ENCODE results near the gene RINL.
"Not testable (repeated sequence)": the region's sequence is repeated elsewhere in the genome, so short reads cannot be mapped to it uniquely, and the experiment has no call there.

The RINL gene

DNA sequence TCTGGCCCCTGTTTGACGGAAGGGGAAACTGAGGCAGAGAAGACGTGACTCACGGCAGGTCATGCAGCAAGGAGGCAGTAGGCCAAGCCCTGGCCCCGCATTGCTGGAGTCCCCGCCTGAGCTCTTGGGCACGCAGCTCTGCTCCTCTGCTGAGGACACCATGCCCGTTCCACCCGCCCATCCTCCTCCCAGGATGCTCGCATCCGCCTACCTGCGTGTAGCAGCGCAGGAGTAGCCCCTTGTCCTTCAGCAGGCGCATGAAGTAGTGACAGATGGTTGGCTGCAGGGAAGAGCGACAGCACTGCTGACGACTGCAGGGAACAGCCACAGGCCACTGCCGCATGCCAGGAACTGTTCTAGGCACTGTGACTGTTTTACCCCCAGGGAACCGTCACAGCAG lies 10.8 kb upstream of the RINL start:
- Histone ChIP-seq H3K4me1 (ENCODE audit: insufficient read depth, poor library complexity, severe bottlenecking) (no peaks in the 10 kb centered on the region), H3K36me3 (ENCODE audit: low read depth) (no peaks in the 10 kb centered on the region), H3K27me3 (ENCODE audit: insufficient read depth, poor library complexity, severe bottlenecking) (no peaks in the 10 kb centered on the region), H3K27ac (ENCODE audit: poor library complexity, severe bottlenecking) (no peak overlapping the region), H3K9me3 (ENCODE audit: severe bottlenecking) (no peaks in the 10 kb centered on the region), H3K4me3 (ENCODE audit: severe bottlenecking) (no peak overlapping the region)
- ATAC-seq (ENCODE audit: low read depth): no peak
- TF ChIP-seq, protein P1, sequence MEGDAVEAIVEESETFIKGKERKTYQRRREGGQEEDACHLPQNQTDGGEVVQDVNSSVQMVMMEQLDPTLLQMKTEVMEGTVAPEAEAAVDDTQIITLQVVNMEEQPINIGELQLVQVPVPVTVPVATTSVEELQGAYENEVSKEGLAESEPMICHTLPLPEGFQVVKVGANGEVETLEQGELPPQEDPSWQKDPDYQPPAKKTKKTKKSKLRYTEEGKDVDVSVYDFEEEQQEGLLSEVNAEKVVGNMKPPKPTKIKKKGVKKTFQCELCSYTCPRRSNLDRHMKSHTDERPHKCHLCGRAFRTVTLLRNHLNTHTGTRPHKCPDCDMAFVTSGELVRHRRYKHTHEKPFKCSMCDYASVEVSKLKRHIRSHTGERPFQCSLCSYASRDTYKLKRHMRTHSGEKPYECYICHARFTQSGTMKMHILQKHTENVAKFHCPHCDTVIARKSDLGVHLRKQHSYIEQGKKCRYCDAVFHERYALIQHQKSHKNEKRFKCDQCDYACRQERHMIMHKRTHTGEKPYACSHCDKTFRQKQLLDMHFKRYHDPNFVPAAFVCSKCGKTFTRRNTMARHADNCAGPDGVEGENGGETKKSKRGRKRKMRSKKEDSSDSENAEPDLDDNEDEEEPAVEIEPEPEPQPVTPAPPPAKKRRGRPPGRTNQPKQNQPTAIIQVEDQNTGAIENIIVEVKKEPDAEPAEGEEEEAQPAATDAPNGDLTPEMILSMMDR (IDR thresholded peaks at IDR 0.05; ENCODE audit: poor library complexity, severe bottlenecking): no peak
- no peak for DNase-seq (ENCODE audit: low spot score)

DNA sequence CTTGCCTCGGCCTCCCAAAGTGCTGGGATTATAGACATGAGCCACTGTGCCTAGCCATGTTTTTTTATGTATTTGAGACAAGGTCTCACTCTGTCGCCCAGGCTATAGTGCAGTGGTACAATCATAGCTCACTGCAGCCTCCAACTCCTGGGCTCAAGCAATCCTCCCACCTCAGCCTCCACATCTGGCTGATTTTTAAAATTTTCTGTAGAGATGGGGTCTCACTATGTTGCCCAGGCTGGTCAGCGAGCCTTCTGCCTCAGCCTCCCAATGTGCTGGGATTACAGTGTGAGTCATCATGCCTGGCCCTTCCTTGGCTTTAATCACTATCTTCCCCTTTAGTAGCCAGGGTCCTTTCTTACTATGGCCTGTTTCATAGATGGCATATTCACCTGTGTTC lies 6.6 kb upstream of the RINL start:
- not testable (repeated sequence) for H3K9me3 ChIP-seq (ENCODE audit: severe bottlenecking); H3K27ac ChIP-seq (ENCODE audit: poor library complexity, severe bottlenecking); ATAC-seq (ENCODE audit: low read depth); H3K36me3 ChIP-seq (ENCODE audit: low read depth); DNase-seq (ENCODE audit: low spot score); H3K27me3 ChIP-seq (ENCODE audit: insufficient read depth, poor library complexity, severe bottlenecking); H3K4me3 ChIP-seq (ENCODE audit: severe bottlenecking); H3K4me1 ChIP-seq (ENCODE audit: insufficient read depth, poor library complexity, severe bottlenecking)

DNA sequence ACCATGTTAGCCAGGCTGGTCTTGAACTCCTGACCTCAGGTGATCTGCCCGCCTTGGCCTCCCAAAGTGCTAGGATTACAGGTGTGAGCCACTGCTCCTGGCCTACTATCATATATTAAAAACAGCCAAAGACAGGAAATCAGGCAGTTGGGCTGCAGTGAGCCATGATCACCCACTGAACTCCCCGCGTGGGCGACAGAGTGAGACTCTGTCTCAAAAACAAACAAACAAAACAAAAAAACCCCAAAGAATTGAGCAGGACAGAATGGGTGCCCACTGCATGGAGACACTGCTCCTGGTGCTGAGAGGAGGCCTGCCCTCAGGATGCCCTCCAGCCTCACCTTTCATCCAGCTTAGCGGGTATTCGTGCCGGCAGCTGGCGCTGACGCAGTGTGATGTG lies 5.2 kb upstream of the RINL start:
- Histone ChIP-seq H3K36me3 (ENCODE audit: low read depth) (no peaks in the 10 kb centered on the region), H3K4me3 (ENCODE audit: severe bottlenecking) (no peak overlapping the region), H3K4me1 (ENCODE audit: insufficient read depth, poor library complexity, severe bottlenecking) (peaks cover 1% of the 10 kb centered on the region), H3K27me3 (ENCODE audit: insufficient read depth, poor library complexity, severe bottlenecking) (no peaks in the 10 kb centered on the region), H3K27ac (ENCODE audit: poor library complexity, severe bottlenecking) (no peak overlapping the region), H3K9me3 (ENCODE audit: severe bottlenecking) (no peaks in the 10 kb centered on the region)
- TF ChIP-seq, protein P1 (IDR thresholded peaks at IDR 0.05; ENCODE audit: poor library complexity, severe bottlenecking): no peak
- ATAC-seq (ENCODE audit: low read depth): no peak
- no peak for DNase-seq (ENCODE audit: low spot score)

DNA sequence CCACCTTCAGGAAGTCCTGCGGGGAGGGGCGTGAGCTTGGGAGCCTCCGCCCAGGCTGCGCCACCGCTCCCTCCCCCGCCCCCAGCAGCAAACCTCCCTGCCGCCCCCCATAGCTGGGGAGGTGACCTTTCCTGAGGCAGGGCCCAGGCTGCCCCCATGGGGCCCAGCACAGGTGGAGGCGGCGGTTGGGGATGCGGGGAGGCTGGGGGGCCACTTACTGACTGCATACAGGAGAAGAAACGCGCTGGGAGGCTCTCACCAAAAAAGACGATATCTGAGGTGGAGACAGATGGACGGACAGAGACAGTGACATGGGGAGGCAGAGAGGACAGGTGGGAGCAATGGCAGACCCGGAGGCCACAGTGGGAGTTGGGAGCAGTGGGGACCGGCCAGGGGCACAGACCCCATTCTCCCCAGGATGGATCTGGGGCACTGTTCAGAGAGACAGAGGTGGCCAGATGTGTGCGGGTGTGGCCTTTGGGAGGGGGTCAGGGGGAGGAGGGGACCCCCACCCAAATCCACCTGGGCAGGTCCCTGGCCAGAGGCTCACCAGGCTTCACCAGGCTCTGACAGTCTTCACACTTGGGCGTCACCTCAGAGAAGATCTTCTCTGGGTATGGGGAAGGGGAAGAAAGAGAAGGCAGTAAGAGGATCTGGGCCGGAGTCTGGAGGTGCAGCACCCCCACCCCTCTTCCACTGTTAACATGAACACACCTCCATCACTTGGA lies 3.0 kb upstream of the RINL start:
- Histone ChIP-seq H3K9me3 (ENCODE audit: severe bottlenecking) (no peaks in the 10 kb centered on the region), H3K4me3 (ENCODE audit: severe bottlenecking) (no peak overlapping the region), H3K27me3 (ENCODE audit: insufficient read depth, poor library complexity, severe bottlenecking) (no peaks in the 10 kb centered on the region), H3K27ac (ENCODE audit: poor library complexity, severe bottlenecking) (no peak overlapping the region), H3K36me3 (ENCODE audit: low read depth) (no peaks in the 10 kb centered on the region), H3K4me1 (ENCODE audit: insufficient read depth, poor library complexity, severe bottlenecking) (peaks cover 4% of the 10 kb centered on the region)
- DNase-seq (ENCODE audit: low spot score): no peak
- TF ChIP-seq, protein P1 (IDR thresholded peaks at IDR 0.05; ENCODE audit: poor library complexity, severe bottlenecking): no peak
- no peak for ATAC-seq (ENCODE audit: low read depth)

DNA sequence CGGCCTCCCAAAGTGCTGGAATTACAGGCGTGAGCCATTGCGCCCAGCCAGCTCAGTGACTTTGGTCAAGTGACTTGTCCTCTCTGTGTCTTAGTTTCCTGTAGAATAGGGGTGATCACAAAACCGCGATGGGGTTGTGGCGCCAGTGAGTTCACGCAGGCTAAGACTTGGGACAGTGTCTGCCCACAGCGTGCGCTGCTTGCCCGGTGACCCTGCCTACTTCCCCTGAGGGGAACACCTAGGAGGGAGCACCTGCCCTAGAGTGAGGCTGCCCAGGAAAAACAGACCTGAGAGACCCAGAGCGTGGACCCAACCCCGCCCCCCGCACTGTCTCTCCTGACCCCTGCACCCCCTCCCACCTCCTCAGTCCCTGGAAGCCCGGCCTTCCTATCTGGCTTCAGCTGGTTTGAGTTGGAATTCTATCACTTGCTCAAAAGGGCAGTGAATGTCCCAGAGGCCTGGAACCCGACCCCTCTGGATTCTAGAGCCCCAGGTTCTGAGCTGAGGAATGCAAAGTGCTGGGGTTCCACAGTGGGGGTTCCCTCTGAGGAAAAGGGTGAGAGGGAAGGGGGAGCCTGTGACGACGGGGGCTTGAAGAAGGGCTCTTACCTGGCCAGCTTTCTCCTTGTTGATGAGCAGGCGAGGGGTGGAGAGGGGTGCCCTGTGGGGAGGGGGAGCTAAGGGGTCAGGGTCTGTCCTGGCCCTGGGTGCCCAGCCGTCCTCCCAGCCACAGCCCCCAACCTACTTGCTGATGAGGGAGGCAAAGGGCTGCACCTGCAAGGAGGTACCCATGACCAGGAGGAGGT lies 2.2 kb upstream of the RINL start:
- no peaks in the 10 kb centered on the region for H3K9me3 ChIP-seq (ENCODE audit: severe bottlenecking)
- no peak for DNase-seq (ENCODE audit: low spot score)
- peaks cover 4% of the 10 kb centered on the region for H3K4me1 ChIP-seq (ENCODE audit: insufficient read depth, poor library complexity, severe bottlenecking)
- no peak overlapping the region for H3K4me3 ChIP-seq (ENCODE audit: severe bottlenecking)
- no peaks in the 10 kb centered on the region for H3K27me3 ChIP-seq (ENCODE audit: insufficient read depth, poor library complexity, severe bottlenecking)
- no peak overlapping the region for H3K27ac ChIP-seq (ENCODE audit: poor library complexity, severe bottlenecking)
- ATAC-seq (ENCODE audit: low read depth): no peak
- TF ChIP-seq, protein P1 (IDR thresholded peaks at IDR 0.05; ENCODE audit: poor library complexity, severe bottlenecking): no peak
- H3K36me3 ChIP-seq (ENCODE audit: low read depth): no peaks in the 10 kb centered on the region
